Osteoblast (primary cell): Measurements from ENCODE around the gene LCE1C. TPM values are rescaled to one million over a fixed set of nuclear protein-coding genes. Genes with fewer than 3 reads are reported as not detected.

ENCODE experiments used
- DNase-seq: peaks from one replicate; pipeline ENCODE4 v3.0.0; 2011; ENCODE audit warnings: low spot score, mixed read lengths; ENCODE audit not compliant: insufficient read length; ENCODE audit errors: missing footprints
- H2AFZ ChIP-seq: 2 replicates; pipeline ENCODE4 v1.6.0; 2011; ENCODE audit warnings: mild to moderate bottlenecking, low read length
- H3K27ac ChIP-seq: 2 replicates; pipeline ENCODE4 v1.5.1; 2011; ENCODE audit warnings: mild to moderate bottlenecking, low read depth, low read length, moderate library complexity
- H3K27me3 ChIP-seq: 2 replicates; pipeline ENCODE4 v1.6.0; 2012; ENCODE audit warnings: mild to moderate bottlenecking, control low read depth, inconsistent platforms, low read length, moderate library complexity; ENCODE audit not compliant: insufficient read depth
- H3K36me3 ChIP-seq: 2 replicates; pipeline ENCODE4 v1.5.1; 2011; ENCODE audit warnings: mild to moderate bottlenecking, low read length, control low read depth, moderate library complexity; ENCODE audit not compliant: insufficient read depth
- H3K4me1 ChIP-seq: 2 replicates; pipeline ENCODE4 v1.5.1; 2011; ENCODE audit warnings: mild to moderate bottlenecking, low read length, control low read depth, moderate library complexity; ENCODE audit not compliant: insufficient read depth
- H3K4me2 ChIP-seq: 2 replicates; pipeline ENCODE4 v1.6.0; 2011; ENCODE audit warnings: mild to moderate bottlenecking, low read length; ENCODE audit not compliant: insufficient read depth
- H3K4me3 ChIP-seq: fragments of 200-600 bp; sonication (generic); 3 replicates; pipeline ENCODE4 v1.5.1; 2012; ENCODE audit warnings: mild to moderate bottlenecking, low read length, inconsistent platforms; ENCODE audit not compliant: insufficient read depth
- H3K79me2 ChIP-seq: 2 replicates; pipeline ENCODE4 v1.6.0; 2012; ENCODE audit warnings: mild to moderate bottlenecking, low read length, control low read depth, inconsistent platforms; ENCODE audit not compliant: insufficient read depth
- H3K9me3 ChIP-seq: 2 replicates; pipeline ENCODE4 v1.5.1; 2011; ENCODE audit warnings: low read depth, low read length, control low read depth
- H4K20me1 ChIP-seq: 2 replicates; pipeline ENCODE4 v1.6.0; 2012; ENCODE audit warnings: mild to moderate bottlenecking, low read length, control low read depth; ENCODE audit not compliant: insufficient read depth
- CTCF ChIP-seq: IDR thresholded peaks from 2 replicates; pipeline ENCODE4 v1.5.1; 2011; ENCODE audit warnings: mild to moderate bottlenecking, low read depth, low read length, moderate library complexity; ENCODE audit errors: extremely low read depth
- total RNA-seq: library from RNA; depleted of rRNA; stranded (reverse); fragments of >200 nt; gene quantifications from 2 replicates; pipeline ENCODE4 v1.2.3, GENCODE V29; 2012

The LCE1C gene
- total RNA-seq, 1 donor: not detected

- Histone ChIP-seq H3K27me3 (no peaks in the 10 kb centered on the region), H4K20me1 (no peaks in the 10 kb centered on the region), H3K36me3 (no peaks in the 10 kb centered on the region), H3K27ac (no peak overlapping the region), H3K9me3 (no peaks in the 10 kb centered on the region), H3K4me2 (no peak overlapping the region), H3K4me1 (no peaks in the 10 kb centered on the region), H3K79me2 (no peaks in the 10 kb centered on the region), H3K4me3 (no peak overlapping the region), H2AFZ (no peak overlapping the region)
- no peak for DNase-seq
- TF ChIP-seq CTCF: no peak
These were observed 10.8 kb downstream of the LCE1C start for GRCh38 chr1:152795686-152796085.

DNA sequence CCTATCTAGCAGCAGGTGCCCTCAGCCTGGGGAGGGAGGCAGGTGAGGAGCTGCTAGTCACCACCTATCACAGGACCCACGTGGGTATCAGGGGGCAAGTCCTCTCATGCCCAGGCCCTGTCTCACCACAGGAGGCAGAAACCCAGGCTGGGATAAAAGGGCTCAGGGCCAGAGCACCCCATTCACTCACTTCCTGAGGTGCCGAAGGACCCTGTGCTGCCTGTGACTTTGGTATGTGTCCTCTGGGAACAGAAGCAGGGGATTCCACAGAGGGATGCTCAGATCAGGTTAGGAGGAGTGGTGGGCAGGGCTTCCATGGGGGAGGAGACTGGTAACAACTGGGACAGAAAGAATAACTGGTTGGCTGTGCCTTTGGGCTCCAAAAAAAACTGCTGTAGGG, 20.4 kb downstream of the LCE1C start, which contains the start of gene LCE1E:
TSS of gene LCE1E (plus strand) at position 181 of the 400 bp plus-strand sequence. CDS start 1,043 bp downstream, outside the sequence.
- Histone ChIP-seq H3K79me2 (no peaks in the 10 kb centered on the region), H3K36me3 (no peaks in the 10 kb centered on the region), H2AFZ (no peak within 1 kb of the TSS), H3K4me1 (no peaks in the 10 kb centered on the region), H3K27me3 (no peaks in the 10 kb centered on the region), H3K9me3 (no peaks in the 10 kb centered on the region), H4K20me1 (no peaks in the 10 kb centered on the region), H3K4me2 (no peak within 1 kb of the TSS), H3K27ac (no peak within 1 kb of the TSS), H3K4me3 (no peak within 1 kb of the TSS)
- DNase-seq: no peak
- TF ChIP-seq CTCF: no peak

DNA sequence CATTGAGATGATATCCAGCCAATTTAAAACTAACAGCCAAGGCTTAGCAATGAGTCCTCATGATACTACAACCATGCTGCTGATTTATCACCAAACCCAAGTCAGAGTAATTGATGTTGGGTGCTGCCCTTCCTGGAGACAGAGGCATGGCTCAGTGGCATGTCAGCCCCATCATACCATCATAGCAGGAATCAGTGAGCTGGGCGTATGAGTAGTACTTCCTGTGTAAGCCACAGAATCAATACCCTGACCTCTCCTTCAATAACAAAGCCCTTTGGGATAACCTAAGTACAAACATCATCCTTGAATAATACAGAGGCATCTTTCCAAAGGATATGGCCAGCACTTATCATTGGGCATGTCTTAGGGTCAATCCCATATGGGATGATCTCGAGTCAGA, 23.4 kb downstream of the LCE1C start:
- Histone ChIP-seq H3K9me3 (no peaks in the 10 kb centered on the region), H3K4me3 (no peak overlapping the region), H3K27ac (no peak overlapping the region), H3K4me2 (no peak overlapping the region), H3K4me1 (no peaks in the 10 kb centered on the region), H3K27me3 (no peaks in the 10 kb centered on the region), H2AFZ (no peak overlapping the region), H3K36me3 (no peaks in the 10 kb centered on the region), H4K20me1 (no peaks in the 10 kb centered on the region), H3K79me2 (no peaks in the 10 kb centered on the region)
- TF ChIP-seq CTCF: no peak
- no peak for DNase-seq

- H3K79me2 ChIP-seq: no peaks in the 10 kb centered on the region
- no peaks in the 10 kb centered on the region for H3K27me3 ChIP-seq
- no peaks in the 10 kb centered on the region for H3K9me3 ChIP-seq
- peak; percentile 43 for TF ChIP-seq CTCF
- no peaks in the 10 kb centered on the region for H3K36me3 ChIP-seq
- no peak for DNase-seq
- H2AFZ ChIP-seq: no peak overlapping the region
- no peaks in the 10 kb centered on the region for H3K4me1 ChIP-seq
- no peak overlapping the region for H3K4me2 ChIP-seq
- H3K4me3 ChIP-seq: no peak overlapping the region
- H4K20me1 ChIP-seq: no peaks in the 10 kb centered on the region
- H3K27ac ChIP-seq: no peak overlapping the region
These were observed 28.8 kb downstream of the LCE1C start for GRCh38 chr1:152777510-152778137.
